HCT116 (cell line): ENCODE measurements around the gene ZNF507. TPM values are rescaled to one million over a fixed set of nuclear protein-coding genes. Genes with fewer than 3 reads are reported as not detected.
A peak's percentile ranks its signal among the peaks of the same experiment; 100 is the strongest.

ENCODE experiments used
- ATAC-seq: fragments of 200-7000 bp; cut with Tn5 transposase; 2 replicates; pipeline ENCODE4 v1.9.1; 2020; ENCODE audit warnings: mild to moderate bottlenecking, moderate library complexity
- BruUV-seq: library from RNA; stranded (reverse); fragments of 400-500 nt; replicated peaks from 2 replicates; lab custom pipeline; 2021; lab: Mats Ljungman, UMichigan
- CTCF ChIA-PET: fragments of 300-600 bp; sonication (Branson Sonifier 250); formaldehyde crosslinking; loops from one replicate; lab custom pipeline; 2021; ENCODE audit warnings: antibody characterized with exemption; lab: Charles Lee
- POLR2A ChIA-PET: fragments of 300-600, 350-600 bp; sonication (Branson Sonifier 250); formaldehyde crosslinking; loops from one replicate; lab custom pipeline; 2021; ENCODE audit warnings: antibody characterized with exemption; lab: Charles Lee
- RAD21 ChIA-PET, 2 experiments: fragments of 300-600 bp; sonication (Branson Sonifier 250); formaldehyde crosslinking; loops; one replicate each; lab custom pipeline; 2023; ENCODE audit warnings: low total read pairs in 2 of 2; ENCODE audit not compliant: uncharacterized antibody in 2 of 2, unreplicated experiment in 2 of 2, low non-redundant PET in 1 of 2; lab: Charles Lee
- DNase-seq: peaks from one replicate; pipeline ENCODE4 v3.0.0-alpha.2; 2010; ENCODE audit warnings: low read depth, low spot score
- H2AFZ ChIP-seq: fragments of 200-600 bp; shearing (Covaris generic), sonication (generic); 2 replicates; pipeline ENCODE4 v1.6.1; 2017; ENCODE audit warnings: low read depth, mixed run types, mixed read lengths, antibody characterized with exemption, low read length; ENCODE audit not compliant: poor library complexity, severe bottlenecking
- H3K27ac ChIP-seq: 2 replicates; pipeline ENCODE4 v1.5.1; 2012; ENCODE audit warnings: low read depth, low read length
- H3K27me3 ChIP-seq: fragments of 200-600 bp; sonication (generic); 2 replicates; pipeline ENCODE4 v1.6.1; 2016; ENCODE audit warnings: mixed run types, low read length, mixed read lengths; ENCODE audit not compliant: insufficient read depth
- H3K36me3 ChIP-seq, 2 experiments: fragments of 200-500 bp in 1 of 2; fragments of 200-600 bp in 1 of 2; sonication (Bioruptor generic) in 1 of 2; sonication (generic) in 1 of 2; 2 replicates each; pipeline versions ENCODE4 v1.5.1 to v1.6.1; 2014 to 2016; ENCODE audit warnings: low read length in 2 of 2, inconsistent platforms in 1 of 2, mixed read lengths in 1 of 2, mixed run types in 1 of 2; ENCODE audit not compliant: insufficient read depth in 2 of 2, control insufficient read depth in 1 of 2
- H3K4me1 ChIP-seq, 2 experiments: fragments of 200-600 bp in 1 of 2; sonication (generic) in 1 of 2; 2 replicates each; pipeline versions ENCODE4 v1.5.1 to v1.6.1; 2012 to 2017; ENCODE audit warnings: low read length in 2 of 2, inconsistent platforms in 1 of 2, mild to moderate bottlenecking in 1 of 2, mixed read lengths in 1 of 2, mixed run types in 1 of 2, moderate library complexity in 1 of 2; ENCODE audit not compliant: insufficient read depth in 2 of 2, control insufficient read depth in 1 of 2
- H3K4me2 ChIP-seq: fragments of 200-600 bp; sonication (generic); 2 replicates; pipeline ENCODE4 v1.6.1; 2017; ENCODE audit warnings: mixed run types, low read length, mixed read lengths
- H3K4me3 ChIP-seq, 2 experiments: fragments of 200-600 bp in 1 of 2; sonication (generic) in 1 of 2; replicated peaks in 1 of 2; 2 replicates each; pipeline ENCODE4 v1.5.1; 2011 to 2016; ENCODE audit warnings: low read length in 2 of 2, control low read depth in 1 of 2, low read depth in 1 of 2, mild to moderate bottlenecking in 1 of 2, mixed read lengths in 1 of 2, mixed run types in 1 of 2
- H3K79me2 ChIP-seq: fragments of 200-600 bp; sonication (generic); 2 replicates; pipeline ENCODE4 v1.6.1; 2017; ENCODE audit warnings: mild to moderate bottlenecking, mixed run types, low read length, moderate library complexity, mixed read lengths; ENCODE audit not compliant: insufficient read depth
- H3K9ac ChIP-seq: fragments of 200-600 bp; sonication (generic); 2 replicates; pipeline ENCODE4 v1.6.1; 2016; ENCODE audit warnings: low read length, mixed read lengths
- H3K9me2 ChIP-seq: fragments of 200-600 bp; sonication (generic), shearing (Covaris generic); 2 replicates; pipeline ENCODE4 v1.6.1; 2017; ENCODE audit warnings: mixed run types, mild to moderate bottlenecking, moderate library complexity; ENCODE audit not compliant: insufficient read depth
- H3K9me3 ChIP-seq, 2 experiments: fragments of 200-500 bp in 1 of 2; fragments of 200-600 bp in 1 of 2; sonication (Bioruptor generic) in 1 of 2; sonication (generic) in 1 of 2; 2 replicates each; pipeline ENCODE4 v1.6.1; 2014 to 2017; ENCODE audit warnings: low read length in 2 of 2, mixed read lengths in 2 of 2, inconsistent platforms in 1 of 2, low read depth in 1 of 2, mild to moderate bottlenecking in 1 of 2, mixed run types in 1 of 2, moderate library complexity in 1 of 2; ENCODE audit not compliant: control insufficient read depth in 1 of 2, insufficient read depth in 1 of 2
- H4K20me1 ChIP-seq: fragments of 200-600 bp; sonication (generic), shearing (Covaris generic); 2 replicates; pipeline ENCODE4 v1.6.1; 2017; ENCODE audit warnings: mixed run types, mild to moderate bottlenecking, moderate library complexity; ENCODE audit not compliant: insufficient read depth
- CEBPB ChIP-seq: IDR thresholded peaks from 2 replicates; pipeline ENCODE4 v1.6.1; 2012; ENCODE audit warnings: low read depth
- EZH2phosphoT487 ChIP-seq: fragments of 200-600 bp; IDR thresholded peaks from 2 replicates; pipeline ENCODE4 v1.6.1; 2018; ENCODE audit warnings: antibody characterized with exemption, borderline replicate concordance
- FOSL1 ChIP-seq: IDR thresholded peaks from 2 replicates; pipeline ENCODE4 v1.6.1; 2012; ENCODE audit warnings: low read depth
- POLR2A ChIP-seq: IDR thresholded peaks from 2 replicates; pipeline ENCODE4 v1.7.0; 2011; ENCODE audit warnings: borderline replicate concordance; ENCODE audit not compliant: insufficient read depth, insufficient read length; ENCODE audit errors: extremely low read depth
- POLR2AphosphoS5 ChIP-seq: IDR thresholded peaks from 2 replicates; pipeline ENCODE4 v1.6.1; 2011; ENCODE audit warnings: mild to moderate bottlenecking, low read depth, low read length, moderate library complexity
- SIN3A ChIP-seq: IDR thresholded peaks from 2 replicates; pipeline ENCODE4 v1.6.1; 2012; ENCODE audit warnings: low read depth
- SP1 ChIP-seq: IDR thresholded peaks from 2 replicates; pipeline ENCODE4 v1.6.1; 2012; ENCODE audit warnings: low read depth
- SRF ChIP-seq: IDR thresholded peaks from 2 replicates; pipeline ENCODE4 v1.6.1; 2012; ENCODE audit warnings: low read depth
- ZFX ChIP-seq: fragments of 450-650 bp; IDR thresholded peaks from 2 replicates; pipeline ENCODE4 v1.6.1; 2017
- intact Hi-C: fragments of 100-400 bp; cut with micrococcal nuclease; formaldehyde crosslinking; loops from 2 replicates; pipeline ENCODE4 v1.10.0; 2022
- total RNA-seq: library from RNA; stranded (reverse); gene quantifications from one replicate; pipeline ENCODE4 v1.2.1, GENCODE V29; 2021; ENCODE audit not compliant: unreplicated experiment
- TF ChIP-seq, protein P1 (sequence below): IDR thresholded peaks from 2 replicates; pipeline ENCODE4 v1.6.1; 2012

Gene ZNF507
- total RNA-seq, 1 experiment from 2014 or later: 27.4 TPM

GRCh38 chr19:32346901-32347300 is 1.5 kb downstream of the ZNF507 start:
- CTCF ChIA-PET: no interaction called here
- peaks cover 14 to 16% of the 10 kb centered on the region in 2 experiments; a peak in 2 of 4 replicates for H3K36me3 ChIP-seq
- BruUV-seq: TSS peak; percentile 35
- H3K27ac ChIP-seq: no peak overlapping the region
- peaks cover 28 to 44% of the 10 kb centered on the region in 2 experiments for H3K4me1 ChIP-seq
- no peak for TF ChIP-seq SRF
- no peak for TF ChIP-seq POLR2A
- TF ChIP-seq FOSL1: no peak
- TF ChIP-seq SIN3A: no peak
- no peak for TF ChIP-seq SP1
- TF ChIP-seq, all 23 proteins: peak for 0
- Histone ChIP-seq H3K9me2 (no peaks in the 10 kb centered on the region), H3K4me2 (peak overlapping the region; percentile 80), H3K9ac (peak overlapping the region; percentile 82), H3K9me3 (no peaks in the 10 kb centered on the region), H3K79me2 (peaks cover 61% of the 10 kb centered on the region), H2AFZ (no peak overlapping the region), H4K20me1 (no peaks in the 10 kb centered on the region), H3K27me3 (no peaks in the 10 kb centered on the region), H3K4me3 (peak overlapping the region; percentile 81 to 95)
- intact Hi-C loops: no loop called here
- RAD21 ChIA-PET: no interaction called here
- DNase-seq (no peak), ATAC-seq (no peak)
- POLR2A ChIA-PET: no interaction called here

- Histone ChIP-seq H2AFZ (no peak overlapping the region), H3K79me2 (peaks cover 68% of the 10 kb centered on the region), H4K20me1 (no peaks in the 10 kb centered on the region), H3K9ac (no peak overlapping the region), H3K4me2 (no peak overlapping the region), H3K36me3 (peaks cover 16 to 19% of the 10 kb centered on the region in 2 experiments; a peak in 3 of 4 replicates), H3K9me3 (no peaks in the 10 kb centered on the region), H3K4me1 (peaks cover 32 to 50% of the 10 kb centered on the region in 2 experiments), H3K9me2 (no peaks in the 10 kb centered on the region), H3K4me3 (no peak overlapping the region), H3K27me3 (no peaks in the 10 kb centered on the region), H3K27ac (no peak overlapping the region)
- CTCF ChIA-PET: no interaction called here
- intact Hi-C loops: no loop called here
- BruUV-seq: no TSS peak
- no peak for TF ChIP-seq EZH2phosphoT487
- no peak for TF ChIP-seq ZFX
- TF ChIP-seq, protein P1, sequence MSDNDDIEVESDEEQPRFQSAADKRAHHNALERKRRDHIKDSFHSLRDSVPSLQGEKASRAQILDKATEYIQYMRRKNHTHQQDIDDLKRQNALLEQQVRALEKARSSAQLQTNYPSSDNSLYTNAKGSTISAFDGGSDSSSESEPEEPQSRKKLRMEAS: no peak
- no peak for TF ChIP-seq POLR2AphosphoS5
- TF ChIP-seq CEBPB: no peak
- TF ChIP-seq, all 23 proteins: peak for 0
- DNase-seq: no peak
- POLR2A ChIA-PET: no interaction called here
- RAD21 ChIA-PET: no interaction called here
- ATAC-seq: no peak
These were observed 2.2 kb downstream of the ZNF507 start for GRCh38 chr19:32347573-32347972.
